Keratinocyte (primary cell): Measurements from ENCODE around the gene RAP2A. TPM values are rescaled to one million over a fixed set of nuclear protein-coding genes. Genes with fewer than 3 reads are reported as not detected.

ENCODE experiments used
- DNase-seq: peaks from one replicate; pipeline ENCODE4 v3.0.0-alpha.2; 2011; ENCODE audit warnings: low read depth, missing footprints, low spot score
- FAIRE-seq: peaks from 2 replicates; lab custom pipeline; 2011; peaks lifted over from hg19 to GRCh38; lab: Jason Lieb, UNC
- H2AFZ ChIP-seq: 2 replicates; pipeline ENCODE4 v1.6.0; 2012; ENCODE audit warnings: low read length, control low read depth, inconsistent platforms; ENCODE audit not compliant: control insufficient read depth
- H3K27ac ChIP-seq: 2 replicates; pipeline ENCODE4 v1.5.1; 2011; ENCODE audit warnings: low read length; ENCODE audit not compliant: control insufficient read depth, insufficient read depth
- H3K27me3 ChIP-seq: 3 replicates; pipeline ENCODE4 v1.6.0; 2011; ENCODE audit warnings: low read length; ENCODE audit not compliant: control insufficient read depth, insufficient read depth; ENCODE audit errors: extremely low read depth
- H3K36me3 ChIP-seq, 2 experiments: 2 replicates in 1 of 2; 3 replicates in 1 of 2; pipeline ENCODE4 v1.5.1; 2011; ENCODE audit warnings: low read length in 2 of 2, mild to moderate bottlenecking in 1 of 2; ENCODE audit not compliant: control insufficient read depth in 2 of 2, insufficient read depth in 2 of 2; ENCODE audit errors: extremely low read depth in 1 of 2
- H3K4me1 ChIP-seq: 3 replicates; pipeline ENCODE4 v1.5.1; 2011; ENCODE audit warnings: low read length; ENCODE audit not compliant: control insufficient read depth, insufficient read depth; ENCODE audit errors: extremely low read depth
- H3K4me2 ChIP-seq: 3 replicates; pipeline ENCODE4 v1.6.0; 2011; ENCODE audit warnings: low read depth, low read length; ENCODE audit not compliant: control insufficient read depth, insufficient read depth; ENCODE audit errors: extremely low read depth
- H3K4me3 ChIP-seq, 3 experiments: fragments of 200-600 bp in 1 of 3; sonication (generic) in 1 of 3; 2 replicates in 2 of 3; 3 replicates in 1 of 3; pipeline ENCODE4 v1.5.1; 2011 to 2016; ENCODE audit warnings: low read length in 3 of 3, mild to moderate bottlenecking in 3 of 3, control low read depth in 2 of 3, inconsistent platforms in 1 of 3, low read depth in 1 of 3, mixed read lengths in 1 of 3, mixed run types in 1 of 3, moderate library complexity in 1 of 3; ENCODE audit not compliant: control insufficient read depth in 2 of 3, insufficient read depth in 2 of 3; ENCODE audit errors: extremely low read depth in 1 of 3
- H3K79me2 ChIP-seq: 2 replicates; pipeline ENCODE4 v1.6.0; 2012; ENCODE audit warnings: low read length; ENCODE audit not compliant: control insufficient read depth, insufficient read depth
- H3K9ac ChIP-seq: 3 replicates; pipeline ENCODE4 v1.6.0; 2011; ENCODE audit warnings: low read length; ENCODE audit not compliant: control insufficient read depth, insufficient read depth; ENCODE audit errors: extremely low read depth
- H3K9me1 ChIP-seq: 3 replicates; pipeline ENCODE4 v1.6.0; 2011; ENCODE audit warnings: low read length; ENCODE audit not compliant: control insufficient read depth, insufficient read depth; ENCODE audit errors: extremely low read depth
- H3K9me3 ChIP-seq: 2 replicates; pipeline ENCODE4 v1.5.1; 2012; ENCODE audit warnings: low read depth, low read length; ENCODE audit not compliant: control insufficient read depth
- H4K20me1 ChIP-seq: 3 replicates; pipeline ENCODE4 v1.6.0; 2011; ENCODE audit warnings: low read length; ENCODE audit not compliant: control insufficient read depth, insufficient read depth; ENCODE audit errors: extremely low read depth
- EZH2 ChIP-seq: IDR thresholded peaks from one replicate; pipeline ENCODE4 v1.6.1; 2012; ENCODE audit warnings: inconsistent platforms, mild to moderate bottlenecking, low read length, moderate library complexity
- dilution Hi-C: fragments of 300-500 bp; cut with MboI; formaldehyde crosslinking; loops from one replicate; pipeline ENCODE4 v1.7.0; 2020; ENCODE audit warnings: low sequenced_read_pairs; ENCODE audit not compliant: extremely low pct_ligation_motif_present
- polyA plus RNA-seq, 5 experiments: library from polyadenylated mRNA; depleted of rRNA in 3 of 5; stranded (reverse) in 3 of 5; stranded (forward) in 1 of 5; unstranded in 1 of 5; fragments of >200 nt; gene quantifications; 1 replicate in 1 of 5; 2 replicates in 3 of 5; 3 replicates in 1 of 5; pipeline versions ENCODE4 v1.2.1 to v1.2.3, GENCODE V29; 2011 to 2012; ENCODE audit warnings: missing spikeins in 2 of 5, low read depth in 1 of 5, low replicate concordance in 1 of 5
- TF ChIP-seq, protein P1 (sequence below), 3 experiments: IDR thresholded peaks in 1 of 3; conservative IDR thresholded peaks in 1 of 3; optimal IDR thresholded peaks in 1 of 3; 2 replicates in 2 of 3; 3 replicates in 1 of 3; pipeline versions ENCODE3 to v1.5.1; 2011; ENCODE audit warnings: low read length in 3 of 3, mild to moderate bottlenecking in 3 of 3, moderate library complexity in 2 of 3, control low read depth in 1 of 3, inconsistent platforms in 1 of 3; ENCODE audit not compliant: insufficient read depth in 2 of 3; ENCODE audit errors: extremely low read depth in 1 of 3

The RAP2A gene
- polyA plus RNA-seq, 1 donor (not counting 4 experiments of a cell fraction or from before 2014, with no cell fraction given): 19.0 TPM

DNA sequence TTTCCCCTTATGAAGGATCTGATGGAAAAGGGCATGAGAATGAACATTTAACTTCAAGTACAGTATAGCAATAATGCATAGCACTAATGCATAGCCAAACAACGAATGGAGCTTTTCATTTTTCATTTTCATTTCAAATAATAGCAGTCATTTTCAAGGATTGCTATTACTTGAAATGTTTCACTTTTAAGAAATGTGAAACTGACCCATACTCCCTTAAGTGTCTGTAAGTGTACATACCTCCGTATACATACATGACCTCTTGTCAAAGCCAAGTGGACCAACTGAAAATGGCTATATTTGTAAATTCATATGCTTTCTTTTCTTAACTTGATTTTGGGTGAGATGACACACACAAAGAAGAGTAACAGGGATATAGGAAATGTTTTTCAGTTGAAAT lies 3.8 kb downstream of the RAP2A start:
- Histone ChIP-seq H3K9me1 (peaks cover 3% of the 10 kb centered on the region), H3K9ac (no peak overlapping the region), H3K4me2 (no peak overlapping the region), H3K4me1 (peaks cover 3% of the 10 kb centered on the region), H3K4me3 (no peak overlapping the region), H2AFZ (no peak overlapping the region), H3K36me3 (peaks cover 0 to 2% of the 10 kb centered on the region in 2 experiments), H4K20me1 (no peaks in the 10 kb centered on the region), H3K27me3 (no peaks in the 10 kb centered on the region), H3K27ac (no peak overlapping the region), H3K79me2 (peaks cover 47% of the 10 kb centered on the region), H3K9me3 (no peaks in the 10 kb centered on the region)
- TF ChIP-seq, protein P1, sequence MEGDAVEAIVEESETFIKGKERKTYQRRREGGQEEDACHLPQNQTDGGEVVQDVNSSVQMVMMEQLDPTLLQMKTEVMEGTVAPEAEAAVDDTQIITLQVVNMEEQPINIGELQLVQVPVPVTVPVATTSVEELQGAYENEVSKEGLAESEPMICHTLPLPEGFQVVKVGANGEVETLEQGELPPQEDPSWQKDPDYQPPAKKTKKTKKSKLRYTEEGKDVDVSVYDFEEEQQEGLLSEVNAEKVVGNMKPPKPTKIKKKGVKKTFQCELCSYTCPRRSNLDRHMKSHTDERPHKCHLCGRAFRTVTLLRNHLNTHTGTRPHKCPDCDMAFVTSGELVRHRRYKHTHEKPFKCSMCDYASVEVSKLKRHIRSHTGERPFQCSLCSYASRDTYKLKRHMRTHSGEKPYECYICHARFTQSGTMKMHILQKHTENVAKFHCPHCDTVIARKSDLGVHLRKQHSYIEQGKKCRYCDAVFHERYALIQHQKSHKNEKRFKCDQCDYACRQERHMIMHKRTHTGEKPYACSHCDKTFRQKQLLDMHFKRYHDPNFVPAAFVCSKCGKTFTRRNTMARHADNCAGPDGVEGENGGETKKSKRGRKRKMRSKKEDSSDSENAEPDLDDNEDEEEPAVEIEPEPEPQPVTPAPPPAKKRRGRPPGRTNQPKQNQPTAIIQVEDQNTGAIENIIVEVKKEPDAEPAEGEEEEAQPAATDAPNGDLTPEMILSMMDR (optimal IDR thresholded peaks at IDR 0.05 in 1 of 3, IDR thresholded peaks at IDR 0.05 in 1 of 3, conservative IDR thresholded peaks at IDR 0.05 in 1 of 3; ENCODE audit: extremely low read depth in 1 of 3, insufficient read depth in 2 of 3, low read length in 3 of 3): no peak
- no peak for TF ChIP-seq EZH2
- DNase-seq (no peak), FAIRE-seq (no peak)
- dilution Hi-C loops: no loop called here

GRCh38 chr13:97438856-97439595 lies 5.1 kb downstream of the RAP2A start:
- FAIRE-seq (no peak), DNase-seq (no peak)
- Histone ChIP-seq H3K27me3 (no peaks in the 10 kb centered on the region), H3K79me2 (peaks cover 54% of the 10 kb centered on the region), H3K27ac (no peak overlapping the region), H3K9ac (no peak overlapping the region), H3K9me3 (no peaks in the 10 kb centered on the region), H3K4me2 (no peak overlapping the region), H3K4me3 (no peak overlapping the region), H3K4me1 (peaks cover 3% of the 10 kb centered on the region), H2AFZ (no peak overlapping the region), H4K20me1 (no peaks in the 10 kb centered on the region), H3K9me1 (peaks cover 3% of the 10 kb centered on the region), H3K36me3 (peaks cover 0 to 2% of the 10 kb centered on the region in 2 experiments)
- TF ChIP-seq, protein P1 (optimal IDR thresholded peaks at IDR 0.05 in 1 of 3, IDR thresholded peaks at IDR 0.05 in 1 of 3, conservative IDR thresholded peaks at IDR 0.05 in 1 of 3; ENCODE audit: extremely low read depth in 1 of 3, insufficient read depth in 2 of 3, low read length in 3 of 3): no peak
- no peak for TF ChIP-seq EZH2
- dilution Hi-C loops: no loop called here
